K562 (cell line): Measurements from ENCODE around the gene NMUR2. TPM values are rescaled to one million over a fixed set of nuclear protein-coding genes. Genes with fewer than 3 reads are reported as not detected.

Experiments
- ATAC-seq: fragments of 200-7000 bp; cut with Tn5 transposase; 3 replicates; pipeline ENCODE4 v1.9.1; 2020; ENCODE audit warnings: moderate library complexity
- BruUV-seq: library from RNA; stranded (reverse); fragments of 400-500 nt; replicated peaks from 2 replicates; lab custom pipeline; 2021; lab: Mats Ljungman, UMichigan
- CTCF ChIA-PET: fragments of 300-600 bp; formaldehyde crosslinking; extraction: SDS; loops from one replicate; lab custom pipeline; 2021; ENCODE audit warnings: low intra/inter-chr PET ratio; lab: Yijun Ruan, JAX
- POLR2A ChIA-PET: fragments of 300-600, 350-650 bp; sonication (Branson Sonifier 250); formaldehyde crosslinking; extraction: SDS; loops from one replicate; lab custom pipeline; 2021; ENCODE audit warnings: antibody characterized with exemption, inconsistent platforms; lab: Yijun Ruan, JAX
- DNase-seq, 4 experiments: peaks; one replicate each; pipeline versions ENCODE4 v3.0.0 to v3.0.0-alpha.2; 2011 to 2018; ENCODE audit warnings: low spot score in 3 of 4, mixed read lengths in 3 of 4; ENCODE audit errors: extremely low read depth in 1 of 4
- FAIRE-seq: peaks from 2 replicates; lab custom pipeline; 2011; peaks lifted over from hg19 to GRCh38; lab: Jason Lieb, UNC
- H2AFZ ChIP-seq: 2 replicates; pipeline ENCODE4 v1.6.0; 2011; ENCODE audit warnings: low read depth, low read length, control low read depth, inconsistent platforms
- H3K27ac ChIP-seq: fragments of 200-600 bp; 3 replicates; pipeline ENCODE4 v1.8.0; 2011; ENCODE audit warnings: low read depth, mild to moderate bottlenecking, control low read depth, inconsistent platforms, low read length, moderate library complexity, mixed read lengths; ENCODE audit errors: extremely low read depth
- H3K27me3 ChIP-seq, 2 experiments: fragments of 300-600 bp in 1 of 2; 2 replicates in 1 of 2; 3 replicates in 1 of 2; pipeline versions ENCODE4 v1.6.0 to v1.8.0; 2011; ENCODE audit warnings: inconsistent platforms in 2 of 2, low read length in 2 of 2, mild to moderate bottlenecking in 1 of 2, mixed read lengths in 1 of 2, moderate library complexity in 1 of 2; ENCODE audit not compliant: control insufficient read depth in 2 of 2, insufficient read depth in 2 of 2
- H3K36me3 ChIP-seq: fragments of 300-600 bp; 3 replicates; pipeline ENCODE4 v1.8.0; 2011; ENCODE audit warnings: mild to moderate bottlenecking, low read length, inconsistent platforms; ENCODE audit not compliant: control insufficient read depth, insufficient read depth
- H3K4me1 ChIP-seq, 2 experiments: fragments of 200-600 bp in 1 of 2; replicated peaks in 1 of 2; 2 replicates in 1 of 2; 3 replicates in 1 of 2; pipeline versions ENCODE4 v1.5.1 to v1.8.0; 2011; ENCODE audit warnings: inconsistent platforms in 2 of 2, low read length in 2 of 2, mild to moderate bottlenecking in 1 of 2, mixed read lengths in 1 of 2, moderate library complexity in 1 of 2; ENCODE audit not compliant: control insufficient read depth in 2 of 2, insufficient read depth in 2 of 2
- H3K4me2 ChIP-seq: 2 replicates; pipeline ENCODE4 v1.6.1; 2011; ENCODE audit warnings: low read length, control low read depth, inconsistent platforms, mixed read lengths; ENCODE audit not compliant: insufficient read depth
- H3K4me3 ChIP-seq: fragments of 200-600 bp; sonication (generic), shearing (Covaris generic); 2 replicates; pipeline ENCODE4 v1.5.1; 2016; ENCODE audit warnings: control low read depth, inconsistent platforms
- H3K79me2 ChIP-seq: fragments of 200-600 bp; 3 replicates; pipeline ENCODE4 v1.8.0; 2011; ENCODE audit warnings: low read length, inconsistent platforms; ENCODE audit not compliant: control insufficient read depth, insufficient read depth
- H3K9ac ChIP-seq, 2 experiments: 2 replicates each; pipeline versions ENCODE4 v1.6.0 to v1.6.1; 2011; ENCODE audit warnings: low read depth in 2 of 2, low read length in 2 of 2, control low read depth in 1 of 2, inconsistent platforms in 1 of 2, mild to moderate bottlenecking in 1 of 2, mixed read lengths in 1 of 2; ENCODE audit not compliant: insufficient read depth in 1 of 2
- H3K9me1 ChIP-seq: one replicate; pipeline ENCODE4 v1.6.0; 2011; ENCODE audit warnings: inconsistent platforms, mild to moderate bottlenecking, low read length, moderate library complexity; ENCODE audit not compliant: control insufficient read depth, insufficient read depth
- H3K9me3 ChIP-seq: replicated peaks from 2 replicates; pipeline ENCODE4 v1.5.1; 2011; ENCODE audit warnings: low read depth, low read length, inconsistent platforms; ENCODE audit not compliant: control insufficient read depth, insufficient read depth
- H4K20me1 ChIP-seq: replicated peaks from 2 replicates; pipeline ENCODE4 v1.6.1; 2011; ENCODE audit warnings: low read length, inconsistent platforms, mixed read lengths; ENCODE audit not compliant: control insufficient read depth, insufficient read depth
- BCOR ChIP-seq: fragments of 450-650 bp; IDR thresholded peaks from 2 replicates; pipeline ENCODE4 v1.6.1; 2016
- BRD9 ChIP-seq: fragments of 450-650 bp; IDR thresholded peaks from 2 replicates; pipeline ENCODE4 v1.6.1; 2018; ENCODE audit warnings: low read depth; ENCODE audit not compliant: partially characterized antibody
- HNRNPL ChIP-seq: fragments of 200-400 bp; formaldehyde crosslinking; IDR thresholded peaks from 2 replicates; pipeline ENCODE4 v1.6.1; 2017; ENCODE audit warnings: low read depth, mild to moderate bottlenecking, low read length
- NCOR1 ChIP-seq: fragments of 450-650 bp; IDR thresholded peaks from 2 replicates; pipeline ENCODE4 v1.6.1; 2016; ENCODE audit warnings: mild to moderate bottlenecking, moderate library complexity
- POLR2AphosphoS5 ChIP-seq: IDR thresholded peaks from 2 replicates; pipeline ENCODE4 v1.6.1; 2011; ENCODE audit warnings: mild to moderate bottlenecking, low read depth, low read length, moderate library complexity; ENCODE audit not compliant: control insufficient read depth, insufficient read depth
- POLR3A ChIP-seq: IDR thresholded peaks from 2 replicates; pipeline ENCODE4 v1.6.1; 2011; ENCODE audit warnings: borderline replicate concordance, mild to moderate bottlenecking, moderate library complexity; ENCODE audit not compliant: insufficient read length, insufficient read depth; ENCODE audit errors: extremely low read depth
- XRCC5 ChIP-seq: fragments of 200-400 bp; formaldehyde crosslinking; IDR thresholded peaks from 2 replicates; pipeline ENCODE4 v1.6.1; 2017; ENCODE audit warnings: low read depth, mild to moderate bottlenecking, low read length
- ZNF121 ChIP-seq: sonication (generic); formaldehyde crosslinking; conservative IDR thresholded peaks from 2 replicates; pipeline ENCODE4 v1.8.0; 2022; ENCODE audit warnings: missing genetic modification reagents
- WGBS: fragments of 100-300 bp; shearing (Covaris generic); methylation state at CpG from one replicate; pipeline ENCODE4 v1.1.6; 2016; ENCODE audit warnings: low coverage, mixed read lengths; ENCODE audit not compliant: insufficient coverage; ENCODE audit errors: missing lambda C conversion rate; 5-methylcytosine and 5-hydroxymethylcytosine counted together
- in situ Hi-C: fragments of 300-500 bp; cut with MboI; formaldehyde crosslinking; loops from 4 replicates; pipeline ENCODE4 v1.15.0; 2018; ENCODE audit warnings: inconsistent platforms, mixed read lengths
- intact Hi-C: fragments of 100-400 bp; cut with micrococcal nuclease; formaldehyde crosslinking; loops from 2 replicates; pipeline ENCODE4 v1.14.2; 2022
- polyA plus RNA-seq, 8 experiments: library from polyadenylated mRNA; depleted of rRNA in 4 of 8; stranded (reverse) in 5 of 8; unstranded in 3 of 8; fragments of >200 nt; fragmentation: Nextera tagmentation in 2 of 8; fragmentation: Illumina TruSeq in 1 of 8; extraction: Ambion mirVana in 2 of 8; extraction: Trizol in 1 of 8; gene quantifications; 2 replicates each; pipeline versions ENCODE4 v1.2.1 to v1.2.3, GENCODE V29; 2011 to 2014; ENCODE audit warnings: inconsistent platforms in 1 of 8, missing spikeins in 1 of 8
- total RNA-seq, 7 experiments: library from RNA; depleted of rRNA in 6 of 7; stranded (reverse); fragments of >200 nt in 6 of 7; fragmentation: Illumina TruSeq in 2 of 7; extraction: Trizol in 2 of 7; gene quantifications; 2 replicates each; pipeline versions ENCODE4 v1.2.1 to v1.2.3, GENCODE V29; 2011 to 2021; ENCODE audit warnings: low replicate concordance in 1 of 7
- TF ChIP-seq, protein P1 (sequence below), 2 experiments: IDR thresholded peaks; 2 replicates each; pipeline ENCODE4 v1.6.1; 2011; ENCODE audit warnings: borderline replicate concordance in 1 of 2, control low read depth in 1 of 2, low read depth in 1 of 2, low read length in 1 of 2, mild to moderate bottlenecking in 1 of 2, mixed read lengths in 1 of 2, moderate library complexity in 1 of 2; ENCODE audit not compliant: insufficient read depth in 1 of 2, insufficient read length in 1 of 2, poor library complexity in 1 of 2, severe bottlenecking in 1 of 2; ENCODE audit errors: extremely low read depth in 1 of 2

The NMUR2 gene
- total and polyA plus RNA-seq, 9 of the 15 experiments (the other 6 are each of a cell fraction or from before 2014, with no cell fraction given) = not detected

GRCh38 chr5:152367554-152367953 lies 37.5 kb downstream of the NMUR2 start (continued):
- TF ChIP-seq, protein P1, sequence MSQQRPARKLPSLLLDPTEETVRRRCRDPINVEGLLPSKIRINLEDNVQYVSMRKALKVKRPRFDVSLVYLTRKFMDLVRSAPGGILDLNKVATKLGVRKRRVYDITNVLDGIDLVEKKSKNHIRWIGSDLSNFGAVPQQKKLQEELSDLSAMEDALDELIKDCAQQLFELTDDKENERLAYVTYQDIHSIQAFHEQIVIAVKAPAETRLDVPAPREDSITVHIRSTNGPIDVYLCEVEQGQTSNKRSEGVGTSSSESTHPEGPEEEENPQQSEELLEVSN (IDR thresholded peaks at IDR 0.05; ENCODE audit: borderline replicate concordance in 1 of 2, extremely low read depth in 1 of 2, insufficient read depth in 1 of 2, insufficient read length in 1 of 2, low read depth in 1 of 2, low read length in 1 of 2, poor library complexity in 1 of 2, severe bottlenecking in 1 of 2) = no peak
- TF ChIP-seq POLR3A (no peak), HNRNPL (no peak), NCOR1 (no peak), BRD9 (no peak), POLR2AphosphoS5 (no peak)

GRCh38 chr5:152366716-152367115 lies 38.4 kb downstream of the NMUR2 start:
- intact Hi-C loops (no loop called here), in situ Hi-C loops (no loop called here)
- no peaks in the 10 kb centered on the region for H3K79me2 ChIP-seq
- no peaks in the 10 kb centered on the region for H3K9me1 ChIP-seq
- CTCF ChIA-PET = no interaction called here
- no peaks in the 10 kb centered on the region for H3K9me3 ChIP-seq
- no peaks in the 10 kb centered on the region for H3K36me3 ChIP-seq
- DNase-seq = no peak
- no peak overlapping the region for H3K27ac ChIP-seq
- H4K20me1 ChIP-seq = no peaks in the 10 kb centered on the region
- no peak for ATAC-seq
- no peak overlapping the region for H3K4me2 ChIP-seq
- no peak overlapping the region for H3K4me3 ChIP-seq
- no peak overlapping the region for H2AFZ ChIP-seq
- BruUV-seq = no TSS peak
- TF ChIP-seq ZNF121 (CRISPR knock-in tag) = no peak
- no peak for TF ChIP-seq XRCC5
- no peak for TF ChIP-seq BCOR
- no peaks in the 10 kb centered on the region for H3K4me1 ChIP-seq
- no peaks in the 10 kb centered on the region for H3K27me3 ChIP-seq
- POLR2A ChIA-PET = interaction anchor here (0.6 kb wide), 1 partner anchor 191 kb away, joined by 4 read pairs; no protein-coding TSS in a partner anchor
- 5% methylated on average over 1 of the region's 1 CpG for WGBS
- no peak for FAIRE-seq
- H3K9ac ChIP-seq = no peak overlapping the region
